ENCODE measurements around the gene AKR1C1. TPM values are rescaled to one million over a fixed set of nuclear protein-coding genes. Genes with fewer than 3 reads are reported as not detected.
"Not testable (repeated sequence)": the region's sequence is repeated elsewhere in the genome, so short reads cannot be mapped to it uniquely, and the experiment has no call there.

Gene AKR1C1
- total and polyA plus RNA-seq, 2 of the 4 experiments (the other 2 are of a cell fraction) = 5.0 to 5.4 TPM

GRCh38 chr10:4988000-4988641 lies 24.9 kb downstream of the AKR1C1 start:
- H3K9me3 ChIP-seq (ENCODE audit: control insufficient read depth, insufficient read depth, low read length); dilution Hi-C loops (cut with HindIII; ENCODE audit: low sequenced_read_pairs, unreplicated experiment); H3K4ac ChIP-seq (ENCODE audit: low read depth, low read length); H3K27me3 ChIP-seq (ENCODE audit: control insufficient read depth, insufficient read depth, low read length); H2BK5ac ChIP-seq (ENCODE audit: low read depth, low read length, poor library complexity, severe bottlenecking); H3K14ac ChIP-seq (replicated peaks; ENCODE audit: low read depth, low read length); H2AK5ac ChIP-seq (ENCODE audit: low read depth, low read length); H3K27ac ChIP-seq (ENCODE audit: insufficient read depth, low read length); H4K8ac ChIP-seq (ENCODE audit: low read depth in 2 of 2, low read length in 2 of 2); H3K79me1 ChIP-seq (ENCODE audit: low read depth in 1 of 2, low read length in 2 of 2); in situ Hi-C loops (cut with MboI; ENCODE audit: low sequenced_read_pairs); POLR2A ChIA-PET (ENCODE audit: unreplicated experiment); DNase-seq; H4K5ac ChIP-seq (ENCODE audit: low read depth, low read length); H3K23ac ChIP-seq (ENCODE audit: low read depth, low read length); H4K91ac ChIP-seq (ENCODE audit: insufficient read depth, low read depth, low read length); H3K4me3 ChIP-seq (ENCODE audit: insufficient read depth, low read depth, low read length); intact Hi-C loops (cut with micrococcal nuclease); H3K56ac ChIP-seq (ENCODE audit: extremely low read depth, insufficient read depth, low read length); ATAC-seq (ENCODE audit: low read depth); H2BK15ac ChIP-seq (ENCODE audit: low read depth, low read length); BruUV-seq (replicated peaks); H2AFZ ChIP-seq (replicated peaks; ENCODE audit: low read length, poor library complexity); H2AK9ac ChIP-seq (replicated peaks; ENCODE audit: low read depth, low read length, poor library complexity); H3K4me2 ChIP-seq (ENCODE audit: low read depth, low read length); H2BK20ac ChIP-seq (ENCODE audit: low read depth, low read length); H3K18ac ChIP-seq (ENCODE audit: low read depth, low read length); H3K36me3 ChIP-seq (ENCODE audit: control insufficient read depth, insufficient read depth, low read length); CTCF ChIA-PET; H3K4me1 ChIP-seq (ENCODE audit: control insufficient read depth, insufficient read depth, low read length); H2BK120ac ChIP-seq (ENCODE audit: low read depth, low read length); H4K20me1 ChIP-seq (ENCODE audit: insufficient read depth, low read length); H3K9ac ChIP-seq (ENCODE audit: low read depth, low read length); H3K9me1 ChIP-seq (ENCODE audit: insufficient read depth, low read length): not testable (repeated sequence)
- no CpG with 5 or more reads among the region's 6 CpGs for WGBS, 2 experiments (ENCODE audit: extremely low coverage in 2 of 2, insufficient read length in 1 of 2)

Data from IMR-90 (cell line).